GM23338 (cell line): Measurements from ENCODE around the gene CCT6A. TPM values are rescaled to one million over a fixed set of nuclear protein-coding genes. Genes with fewer than 3 reads are reported as not detected.

Experiments used
- ATAC-seq: fragments of 200-7000 bp; cut with Tn5 transposase; 3 replicates; pipeline ENCODE4 v1.9.1; 2020
- DNase-seq: peaks from one replicate; pipeline ENCODE4 v3.0.0-alpha.2; 2015; ENCODE audit warnings: low spot score
- H2AFZ ChIP-seq: fragments of 200-600 bp; sonication (generic); 2 replicates; pipeline ENCODE4 v1.8.0; 2016; ENCODE audit warnings: antibody characterized with exemption, mild to moderate bottlenecking, moderate library complexity
- H3F3A ChIP-seq: fragments of 200-600 bp; sonication (generic); replicated peaks from 2 replicates; pipeline ENCODE4 v1.8.0; 2017; ENCODE audit warnings: antibody characterized with exemption, mixed run types, low read depth
- H3K27ac ChIP-seq: fragments of 200-600 bp; sonication (generic); 2 replicates; pipeline ENCODE4 v1.6.1; 2016; ENCODE audit warnings: low read depth
- H3K27me3 ChIP-seq: fragments of 200-600 bp; sonication (generic); 2 replicates; pipeline ENCODE4 v1.8.0; 2016; ENCODE audit warnings: mild to moderate bottlenecking, mixed run types, moderate library complexity; ENCODE audit not compliant: insufficient read depth
- H3K36me3 ChIP-seq: fragments of 200-600 bp; sonication (generic); 2 replicates; pipeline ENCODE4 v1.8.0; 2016; ENCODE audit warnings: mild to moderate bottlenecking; ENCODE audit not compliant: insufficient read depth
- H3K4me1 ChIP-seq: fragments of 200-600 bp; sonication (generic); 2 replicates; pipeline ENCODE4 v1.8.0; 2016; ENCODE audit warnings: mild to moderate bottlenecking, moderate library complexity; ENCODE audit not compliant: insufficient read depth
- H3K4me2 ChIP-seq: fragments of 200-600 bp; sonication (generic); 2 replicates; pipeline ENCODE4 v1.7.1; 2017; ENCODE audit warnings: mixed run types
- H3K4me3 ChIP-seq: fragments of 200-600 bp; sonication (generic); 2 replicates; pipeline ENCODE4 v1.6.1; 2016; ENCODE audit warnings: mixed run types
- H3K79me2 ChIP-seq: fragments of 200-600 bp; sonication (generic); replicated peaks from 2 replicates; pipeline ENCODE4 v1.8.0; 2017; ENCODE audit warnings: mild to moderate bottlenecking; ENCODE audit not compliant: insufficient read depth
- H3K9me2 ChIP-seq: fragments of 200-600 bp; sonication (generic); 2 replicates; pipeline ENCODE4 v1.8.0; 2017; ENCODE audit not compliant: insufficient read depth
- H4K20me1 ChIP-seq: fragments of 200-600 bp; sonication (generic); replicated peaks from 2 replicates; pipeline ENCODE4 v1.8.0; 2017; ENCODE audit warnings: mild to moderate bottlenecking; ENCODE audit not compliant: insufficient read depth
- H3K27ac Mint-ChIP-seq: 2 replicates; pipeline ENCODE4 v1.8.0; 2020; ENCODE audit warnings: inconsistent platforms, mild to moderate bottlenecking, moderate library complexity, mixed read lengths
- H3K27me3 Mint-ChIP-seq: 3 replicates; pipeline ENCODE4 v1.8.0; 2022; ENCODE audit warnings: low read depth, mild to moderate bottlenecking, moderate library complexity, mixed read lengths, inconsistent platforms; ENCODE audit not compliant: insufficient read depth, poor library complexity
- H3K36me3 Mint-ChIP-seq: 3 replicates; pipeline ENCODE4 v1.8.0; 2021; ENCODE audit warnings: low read depth, mild to moderate bottlenecking, inconsistent platforms, moderate library complexity, mixed read lengths
- H3K4me1 Mint-ChIP-seq: 3 replicates; pipeline ENCODE4 v1.8.0; 2020; ENCODE audit warnings: mild to moderate bottlenecking, inconsistent platforms, mixed read lengths
- H3K4me3 Mint-ChIP-seq: 3 replicates; pipeline ENCODE4 v1.8.0; 2021; ENCODE audit warnings: moderate library complexity, mild to moderate bottlenecking, inconsistent platforms, mixed read lengths
- H3K9me3 Mint-ChIP-seq: 3 replicates; pipeline ENCODE4 v1.8.0; 2020; ENCODE audit warnings: moderate library complexity, mild to moderate bottlenecking, inconsistent platforms, mixed read lengths
- CREB1 ChIP-seq: fragments of 250-450 bp; sonication (Bioruptor Pico); IDR thresholded peaks from 2 replicates; pipeline ENCODE4 v1.5.0; 2020; ENCODE audit warnings: low read depth, mild to moderate bottlenecking, moderate library complexity
- CTCF ChIP-seq, 2 experiments: fragments of 200-600 bp in 1 of 2; sonication (generic) in 1 of 2; conservative IDR thresholded peaks; 2 replicates each; pipeline versions ENCODE4 v1.5.1 to v1.6.1; 2016 to 2017; ENCODE audit warnings: antibody characterized with exemption in 2 of 2, low read depth in 2 of 2, mild to moderate bottlenecking in 2 of 2, moderate library complexity in 1 of 2
- ETS1 ChIP-seq: IDR thresholded peaks from 2 replicates; pipeline ENCODE4 v1.6.1; 2016; ENCODE audit warnings: antibody characterized with exemption
- EZH2 ChIP-seq: fragments of 200-600 bp; sonication (generic); IDR thresholded peaks from one replicate; pipeline ENCODE4 v1.8.0; 2017; ENCODE audit warnings: antibody characterized with exemption, mild to moderate bottlenecking, low read depth; ENCODE audit not compliant: unreplicated experiment
- EZH2phosphoT487 ChIP-seq: fragments of 200-600 bp; sonication (generic); IDR thresholded peaks from one replicate; pipeline ENCODE4 v1.8.1; 2018; ENCODE audit warnings: antibody characterized with exemption; ENCODE audit not compliant: unreplicated experiment
- JUNB ChIP-seq: IDR thresholded peaks from one replicate; pipeline ENCODE4 v1.6.1; 2016; ENCODE audit warnings: antibody characterized with exemption; ENCODE audit not compliant: unreplicated experiment
- NANOG ChIP-seq: IDR thresholded peaks from 2 replicates; pipeline ENCODE4 v1.6.1; 2016; ENCODE audit warnings: antibody characterized with exemption, borderline replicate concordance
- POLR2AphosphoS5 ChIP-seq: IDR thresholded peaks from 2 replicates; pipeline ENCODE4 v1.6.1; 2016; ENCODE audit warnings: antibody characterized with exemption, low read depth
- REST ChIP-seq: IDR thresholded peaks from one replicate; pipeline ENCODE4 v1.6.1; 2018; ENCODE audit warnings: antibody characterized with exemption; ENCODE audit not compliant: unreplicated experiment
- STAT1 ChIP-seq: IDR thresholded peaks from one replicate; pipeline ENCODE4 v1.6.1; 2016; ENCODE audit warnings: antibody characterized with exemption; ENCODE audit not compliant: unreplicated experiment
- ZNF114 ChIP-seq: fragments of 250-450 bp; sonication (Bioruptor Pico); IDR thresholded peaks from 2 replicates; pipeline ENCODE4 v1.5.0; 2020; ENCODE audit warnings: mild to moderate bottlenecking, moderate library complexity
- ZNF331 ChIP-seq: fragments of 250-450 bp; sonication (Bioruptor Pico); IDR thresholded peaks from 2 replicates; pipeline ENCODE4 v1.5.0; 2020; ENCODE audit warnings: low read depth, mild to moderate bottlenecking, moderate library complexity
- ZNF462 ChIP-seq: fragments of 250-450 bp; sonication (Bioruptor Pico); IDR thresholded peaks from 2 replicates; pipeline ENCODE4 v1.5.0; 2020; ENCODE audit warnings: mild to moderate bottlenecking, moderate library complexity
- polyA plus RNA-seq: library from polyadenylated mRNA; unstranded; fragments of >200 nt; fragmentation: Nextera tagmentation; extraction: Ambion mirVana; gene quantifications from 2 replicates; pipeline ENCODE4 v1.2.1, GENCODE V29; 2016
- total RNA-seq: library from RNA; depleted of rRNA; stranded (reverse); fragments of >200 nt; shearing (Covaris generic); gene quantifications from 2 replicates; pipeline ENCODE4 v1.2.3, GENCODE V29; 2014

Gene CCT6A
- total and polyA plus RNA-seq, 2 experiments from 2014 or later = 266 to 505 TPM

- Mint-ChIP-seq H3K27me3 (peaks cover 17% of the 10 kb centered on the region), H3K4me3 (no peak overlapping the region), H3K4me1 (peaks cover 3% of the 10 kb centered on the region; the same call in 1 of the 3 replicates), H3K36me3 (peaks cover 17% of the 10 kb centered on the region; the same call in 2 of the 3 replicates), H3K27ac (no peak overlapping the region), H3K9me3 (no peaks in the 10 kb centered on the region; the same call in 2 of the 3 replicates)
- Histone ChIP-seq H3K4me1 (no peaks in the 10 kb centered on the region; the same call in 1 of the 2 replicates), H3K9me2 (no peaks in the 10 kb centered on the region), H3F3A (no peaks in the 10 kb centered on the region; the same call in 1 of the 2 replicates), H3K4me3 (no peak overlapping the region), H3K4me2 (no peak overlapping the region), H3K36me3 (peaks cover 10% of the 10 kb centered on the region; the same call in 1 of the 2 replicates), H3K27ac (0 out of 2 replicates have a peak overlapping the region, but pooled peaks have one; percentile 32), H4K20me1 (peaks cover 3% of the 10 kb centered on the region; the same call in 1 of the 2 replicates), H3K79me2 (no peaks in the 10 kb centered on the region), H2AFZ (no peak overlapping the region), H3K27me3 (no peaks in the 10 kb centered on the region)
- DNase-seq (no peak), ATAC-seq (no peak)
- TF ChIP-seq ZNF462 (CRISPR knock-in tag) (no peak), ZNF331 (CRISPR knock-in tag) (no peak), EZH2phosphoT487 (no peak), STAT1 (no peak), CTCF (conservative IDR thresholded peaks at IDR 0.05; ENCODE audit: low read depth in 2 of 2) (no peak), JUNB (no peak), REST (no peak), CREB1 (CRISPR knock-in tag) (no peak), NANOG (no peak), ETS1 (no peak), ZNF114 (no peak), EZH2 (no peak), POLR2AphosphoS5 (no peak)
Measured at GRCh38 chr7:56007167-56007652, 44.4 kb upstream of the CCT6A start.
